ENCODE results near the gene CARM1.
"Not testable (repeated sequence)": the region's sequence is repeated elsewhere in the genome, so short reads cannot be mapped to it uniquely, and the experiment has no call there.

CARM1 gene

DNA sequence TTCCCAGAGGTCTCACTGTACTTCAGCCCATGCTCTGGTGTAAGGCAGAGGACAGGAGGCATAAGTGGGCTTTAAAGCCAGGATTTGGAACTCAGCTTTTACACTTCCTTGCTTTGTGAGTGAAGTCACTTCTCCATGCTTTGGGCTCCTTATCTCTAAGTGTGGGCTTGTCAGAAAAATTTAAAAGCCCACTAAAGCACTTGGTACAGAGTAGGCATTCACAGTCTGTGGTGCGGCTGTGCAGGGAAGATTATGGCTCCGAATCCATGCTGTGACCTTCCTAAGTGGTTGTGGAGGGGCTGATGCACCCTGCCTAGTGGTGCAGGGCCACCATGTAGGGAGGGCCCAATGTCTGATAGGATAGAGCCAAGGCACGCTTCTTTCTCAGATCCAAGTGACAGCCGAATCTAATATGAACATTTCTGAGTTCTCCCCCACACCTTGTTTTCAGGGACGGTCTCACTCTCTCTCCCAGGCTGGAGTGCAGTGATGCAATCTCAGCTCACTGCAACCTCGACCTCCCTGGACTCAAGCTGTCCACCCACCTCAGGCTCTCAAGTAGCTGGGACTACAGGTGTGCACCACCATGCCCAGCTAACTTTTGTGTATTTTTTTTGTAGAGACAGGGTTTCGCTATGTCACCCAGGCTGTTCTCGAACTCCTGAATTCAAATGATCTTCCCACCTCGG lies 64.2 kb downstream of the CARM1 start:
- DNase-seq, result no peak

DNA sequence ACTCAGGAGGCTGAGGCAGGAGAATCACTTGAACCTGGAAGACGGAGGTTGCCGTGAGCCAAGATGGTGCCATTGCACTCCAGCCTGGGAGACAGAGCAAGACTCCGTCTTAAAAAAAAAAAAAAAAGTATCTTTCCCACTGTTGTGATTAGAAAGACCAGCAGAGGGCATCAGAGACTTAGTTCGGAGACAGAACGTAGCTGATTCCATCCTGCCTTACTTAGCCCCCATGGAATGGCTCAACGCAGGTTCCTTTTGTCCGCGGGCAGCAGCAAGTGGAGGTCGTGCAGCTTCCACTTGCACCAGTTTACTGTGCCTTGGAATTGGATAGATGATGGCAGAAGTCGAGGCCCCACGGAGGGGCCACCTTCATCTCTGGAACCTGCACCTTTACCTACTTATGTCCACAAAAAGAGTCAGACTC lies 65.3 kb downstream of the CARM1 start:
- DNase-seq, result peak; percentile 38 to 77

DNA sequence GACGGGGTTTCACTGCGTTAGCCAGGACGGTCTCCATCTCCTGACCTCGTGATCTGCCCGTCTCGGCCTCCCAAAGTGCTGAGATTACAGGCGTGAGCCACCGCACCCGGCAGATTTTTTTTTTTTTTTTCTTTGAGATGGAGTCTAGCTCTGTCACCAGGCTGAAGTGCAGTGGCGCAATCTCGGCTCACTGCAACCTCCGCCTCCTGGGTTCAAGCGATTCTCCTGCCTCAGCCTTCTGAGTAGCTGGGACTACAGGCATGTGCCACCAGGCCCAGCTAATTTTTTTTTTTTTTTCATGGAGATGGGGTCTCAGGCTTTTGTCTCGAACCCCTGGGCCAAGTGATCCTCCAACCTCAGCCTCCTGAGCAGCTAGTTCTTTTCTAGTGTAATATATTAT lies 70.3 kb downstream of the CARM1 start:
- not testable (repeated sequence) for DNase-seq

- DNase-seq, result not testable (repeated sequence)
These were observed 72.1 kb downstream of the CARM1 start for GRCh38 chr19:10943412-10943811.

DNA sequence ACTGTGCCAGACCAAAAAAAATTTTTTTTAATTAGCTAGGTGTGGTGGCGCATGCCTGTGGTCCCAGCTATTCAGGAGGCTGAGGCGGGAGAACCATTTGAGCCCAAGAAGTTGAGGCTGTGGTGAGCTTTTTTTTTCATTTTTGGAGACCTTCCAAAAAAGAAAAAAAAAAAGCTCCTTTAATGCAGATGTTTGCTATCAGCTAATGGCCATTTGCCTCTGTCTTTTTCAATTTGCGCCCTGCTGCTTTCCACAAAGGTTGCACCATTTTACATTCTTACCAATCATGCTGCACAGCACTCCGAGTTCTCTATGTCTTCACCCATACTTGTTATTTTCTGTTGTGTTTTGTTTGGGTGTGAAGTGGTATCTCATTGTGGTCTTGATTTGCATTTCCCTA lies 73.9 kb downstream of the CARM1 start:
- DNase-seq, result no peak

DNA sequence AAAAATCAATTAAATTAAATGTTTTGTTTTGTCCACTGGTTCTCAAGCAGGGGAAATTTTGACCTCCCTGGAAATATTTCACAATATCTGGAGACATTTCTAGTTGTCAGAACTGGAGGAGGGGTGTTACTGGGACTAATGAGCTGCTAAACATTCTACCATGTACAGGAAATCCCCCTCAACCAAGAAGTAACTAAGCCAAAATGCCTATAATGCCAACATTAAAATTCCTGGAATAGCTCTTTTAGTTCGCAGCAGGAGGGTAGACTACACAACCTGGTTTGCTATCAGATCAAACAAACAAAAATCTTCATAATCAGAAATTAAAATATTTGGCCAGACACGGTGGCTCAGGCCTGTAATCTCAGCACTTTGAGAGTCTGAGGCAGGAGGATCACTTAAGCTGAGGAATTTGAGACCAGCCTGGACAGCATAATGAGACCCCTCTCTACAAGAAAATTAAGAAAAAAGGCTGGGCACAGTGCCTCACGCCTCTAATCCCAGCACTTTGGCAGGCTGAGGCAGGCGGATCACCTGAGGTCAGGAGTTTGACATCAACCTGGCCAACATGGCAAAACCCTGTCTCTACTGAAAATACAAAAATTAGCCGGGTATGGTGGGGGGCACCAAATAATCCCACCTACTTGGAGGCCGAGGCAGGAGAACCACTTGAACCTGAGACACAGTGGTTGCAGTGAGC lies 75.8 kb downstream of the CARM1 start:
- no peak for DNase-seq

DNA sequence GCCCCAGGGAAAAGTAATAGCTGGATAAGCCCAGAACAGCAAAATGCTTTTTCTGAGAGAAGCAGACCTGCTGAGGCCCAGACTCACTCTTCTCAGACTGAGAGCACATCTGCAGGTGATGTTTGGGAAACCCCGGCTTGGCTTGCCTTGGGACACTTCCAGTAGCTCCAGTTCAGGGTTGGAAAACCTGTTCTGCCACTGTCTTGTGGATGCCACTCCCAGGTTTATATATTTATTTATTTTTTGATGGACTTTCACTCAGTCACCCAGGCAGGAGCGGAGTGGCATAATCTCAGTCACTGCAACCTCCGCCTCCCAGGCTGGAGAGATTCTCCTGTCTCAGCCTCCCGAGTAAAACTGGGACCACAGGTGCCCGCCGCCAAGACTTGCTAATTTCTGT lies 81.5 kb downstream of the CARM1 start:
- peak; percentile 56 to 81 for DNase-seq

GRCh38 chr19:10959277-10959968 lies 88.1 kb downstream of the CARM1 start:
- not testable (repeated sequence) for DNase-seq

DNA sequence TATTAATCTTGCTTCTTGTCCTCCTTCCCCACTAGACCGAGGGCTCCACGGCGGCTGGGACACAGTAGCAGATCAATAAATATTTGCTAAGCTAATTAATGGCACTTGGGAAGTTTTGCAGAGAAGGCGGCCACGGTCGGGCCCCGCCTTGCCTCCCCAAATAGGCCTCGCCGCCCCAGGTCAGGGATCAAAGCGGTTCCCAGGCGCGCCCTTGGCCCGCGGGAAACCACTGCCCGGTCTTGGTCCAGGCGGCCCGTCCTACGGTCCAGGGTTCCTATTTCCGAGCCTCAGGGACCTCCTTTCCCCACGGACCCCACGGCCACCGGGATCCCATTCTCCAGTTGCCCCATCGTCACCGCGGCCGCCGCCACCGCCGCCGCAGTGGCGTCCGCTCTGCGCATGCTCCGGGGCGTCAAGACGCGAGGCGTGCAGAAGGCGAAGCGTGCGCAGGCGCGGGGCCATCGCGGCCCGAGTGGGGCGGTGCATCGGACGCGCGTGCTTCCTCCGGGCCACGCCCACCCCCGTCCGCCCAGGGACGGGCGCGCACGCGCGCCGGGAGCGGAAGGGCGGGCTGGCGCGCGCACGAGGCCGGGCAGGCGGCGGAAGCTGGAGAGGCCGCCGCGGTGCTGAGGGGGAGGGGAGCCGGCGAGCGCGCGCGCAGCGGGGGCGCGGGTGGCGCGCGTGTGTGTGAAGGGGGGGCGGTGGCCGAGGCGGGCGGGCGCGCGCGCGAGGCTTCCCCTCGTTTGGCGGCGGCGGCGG lies 89.1 kb downstream of the CARM1 start, which contains the start of gene SMARCA4:
Gene SMARCA4 (plus strand): TSS at position 717 of the 759 bp plus-strand sequence. CDS start 23,122 bp downstream, outside the sequence.
- DNase-seq, result peak; percentile 52 to 95

GRCh38 chr19:10961073-10961860 lies 89.9 kb downstream of the CARM1 start:
- peak in 1 of 2 experiments; percentile 44 for DNase-seq

DNA sequence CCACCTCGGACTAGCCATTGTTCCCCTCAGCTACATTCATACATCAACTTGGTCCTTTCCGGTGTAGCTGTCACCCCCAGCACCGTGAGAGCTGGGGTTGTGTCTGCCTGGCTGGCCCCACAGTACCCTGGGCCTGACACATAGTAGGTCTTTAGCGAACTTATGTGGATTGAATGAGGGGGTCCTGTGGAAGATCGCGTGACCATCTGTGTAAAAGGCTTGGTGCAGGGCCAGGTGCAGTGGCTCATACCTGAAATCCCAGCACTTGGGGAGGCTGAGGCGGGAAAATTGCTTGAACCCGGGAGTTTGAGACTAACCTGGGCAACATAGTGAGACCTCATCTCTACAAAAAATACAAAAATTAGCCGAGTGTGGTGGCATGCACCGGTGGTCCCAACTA lies 91.5 kb downstream of the CARM1 start:
- DNase-seq, result no peak

GRCh38 chr19:10963865-10964264 lies 92.5 kb downstream of the CARM1 start:
- no peak for DNase-seq

- no peak for DNase-seq
These were observed 93.5 kb downstream of the CARM1 start for GRCh38 chr19:10964903-10965302.

GRCh38 chr19:10965398-10965797 lies 94.0 kb downstream of the CARM1 start:
- DNase-seq, result no peak

GRCh38 chr19:10966809-10967208 lies 95.5 kb downstream of the CARM1 start:
- peak in 1 of 2 experiments; percentile 11 for DNase-seq

DNA sequence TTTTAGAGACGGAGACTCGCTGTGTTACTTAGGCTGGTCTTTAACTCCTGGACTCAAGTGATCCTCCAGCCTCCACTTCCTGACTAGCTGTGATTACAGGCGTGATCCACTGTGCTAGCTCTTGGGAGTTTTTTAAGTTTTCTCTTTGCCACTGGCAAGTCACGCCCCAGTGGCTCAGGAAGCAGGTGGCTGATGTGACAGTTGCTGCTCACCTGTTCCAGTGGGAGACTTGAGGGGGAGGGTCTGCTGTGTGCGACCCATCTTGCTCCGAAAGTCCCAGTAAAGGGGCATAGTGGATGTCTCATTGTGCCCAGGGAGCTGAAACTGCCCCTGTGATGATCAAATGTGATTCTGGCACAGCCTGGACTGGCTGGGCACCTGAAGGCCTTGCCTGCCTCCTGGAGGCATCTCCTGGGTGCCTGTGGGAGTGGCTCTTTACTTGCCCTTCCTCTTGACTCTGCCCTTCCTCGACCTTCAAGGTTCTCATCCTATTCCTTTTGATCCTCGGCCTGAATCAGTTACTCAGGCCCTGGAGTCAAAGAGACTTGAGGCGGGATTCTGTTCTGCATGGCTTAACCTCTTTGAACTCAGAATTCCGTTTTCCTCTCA lies 97.3 kb downstream of the CARM1 start:
- DNase-seq, result peak in 1 of 2 experiments; percentile 24

DNA sequence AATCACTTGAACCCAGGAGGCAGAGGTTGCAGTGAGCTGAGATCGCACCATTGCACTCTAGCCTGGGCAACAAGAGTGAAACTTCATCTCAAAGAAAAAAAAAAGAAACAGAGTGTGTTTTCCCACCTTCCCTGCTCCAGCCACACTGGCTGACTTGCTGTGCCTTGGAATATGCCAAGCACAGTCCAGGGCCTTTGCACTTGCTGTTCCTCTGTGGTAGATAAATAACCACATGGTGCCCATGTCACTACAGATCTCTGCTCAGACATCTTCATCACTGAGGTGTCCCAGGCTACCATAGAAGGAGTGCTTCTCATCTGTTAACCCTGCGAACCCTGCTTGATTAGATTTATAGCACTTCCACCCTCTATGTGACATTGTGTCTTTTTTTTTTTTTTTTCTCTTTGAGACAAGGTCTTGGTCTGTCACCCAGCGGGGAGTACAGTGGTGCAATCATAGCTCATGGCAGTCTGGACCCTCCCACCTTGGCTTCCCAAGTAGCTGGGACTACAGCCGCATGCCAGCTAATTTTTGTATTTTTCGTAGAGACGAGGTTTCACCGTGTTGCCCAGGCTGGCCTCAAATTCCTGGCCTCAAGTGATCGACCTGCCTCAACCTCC lies 99.9 kb downstream of the CARM1 start:
- no peak for DNase-seq

All from NCI-H526 (cell line).